ENCODE data around the gene PLEKHH2. TPM values are rescaled to one million over a fixed set of nuclear protein-coding genes. Genes with fewer than 3 reads are reported as not detected.
A peak's percentile ranks its signal among the peaks of the same experiment; 100 is the strongest.
"Not testable (repeated sequence)": the region's sequence is repeated elsewhere in the genome, so short reads cannot be mapped to it uniquely, and the experiment has no call there.

The PLEKHH2 gene
- total RNA-seq, result 1 to 10 TPM; 5.7 to 6.4 TPM
- under 1 TPM in 2 of 3 donors, not detected in 1; 0.13 to 0.80 TPM for polyA plus RNA-seq
- 1.0 to 19.7 (median 5.8) reads per million in 6 experiments for total RNA-seq

GRCh38 chr2:43637030-43637803, at the start of gene PLEKHH2:
TSS of gene PLEKHH2 (plus strand) at chr2:43637260. CDS start at chr2:43644674, 7,414 bp downstream.
- peaks cover 0 to 4% (median 0%) of the 10 kb centered on the region in 3 donors for H3K36me3 Mint-ChIP-seq
- H3K4me1 Mint-ChIP-seq, result peaks cover 8 to 19% (median 12%) of the 10 kb centered on the region in 4 donors
- H3K4me3 Mint-ChIP-seq, result peak within 1 kb of the TSS; percentile 89 to 97 (median 93)
- H3K9me3 Mint-ChIP-seq, result peaks cover 0 to 16% (median 6%) of the 10 kb centered on the region in 9 donors
- DNase-seq, result peak; percentile 80 to 92 (median 86)
- H3K27ac Mint-ChIP-seq, result peak within 1 kb of the TSS in 9 of 10 donors; percentile 28 to 95 (median 74)
- peaks cover 15 to 37% (median 18%) of the 10 kb centered on the region in 5 donors for H3K27me3 Mint-ChIP-seq
- POLR2A ChIA-PET, result interaction anchor here (0.7 to 2.2 kb wide), 4 partner anchors 41 to 1796 kb away, joined by 3 to 10 read pairs (median 6); partner anchors contain the start of gene THADA
- peak; percentile 98 to 99 for ATAC-seq

GRCh38 chr2:43592443-43592842, 44.6 kb upstream of the PLEKHH2 start:
- Mint-ChIP-seq H3K27me3 (no peaks in the 10 kb centered on the region), H3K36me3 (peaks cover 0 to 42% (median 4%) of the 10 kb centered on the region in 3 donors), H3K4me3 (no peak overlapping the region), H3K27ac (peak overlapping the region in 2 of 10 donors; percentile 10 to 65), H3K4me1 (peaks cover 17 to 41% (median 32%) of the 10 kb centered on the region in 4 donors), H3K9me3 (no peaks in the 10 kb centered on the region)
- POLR2A ChIA-PET, result no interaction called here
- DNase-seq (no peak), ATAC-seq (no peak)

- ATAC-seq (no peak), DNase-seq (no peak)
- H3K36me3 Mint-ChIP-seq, result peaks cover 0 to 35% (median 1%) of the 10 kb centered on the region in 3 donors
- H3K4me3 Mint-ChIP-seq, result peak overlapping the region in 6 of 10 donors; percentile 18 to 62 (median 23)
- POLR2A ChIA-PET, result interaction anchor here (0.6 kb wide), 2 partner anchors 765 to 799 kb away, joined by 3 to 7 read pairs; no protein-coding TSS in a partner anchor
- peaks cover 0 to 2% (median 0%) of the 10 kb centered on the region in 5 donors for H3K27me3 Mint-ChIP-seq
- peak overlapping the region in 4 of 10 donors; percentile 43 to 67 (median 54) for H3K27ac Mint-ChIP-seq
- no peaks in the 10 kb centered on the region for H3K9me3 Mint-ChIP-seq
- H3K4me1 Mint-ChIP-seq, result peaks cover 17 to 41% (median 32%) of the 10 kb centered on the region in 4 donors
Measured at GRCh38 chr2:43593254-43593653, 43.8 kb upstream of the PLEKHH2 start.

- H3K36me3 Mint-ChIP-seq, result peaks cover 0 to 24% (median 0%) of the 10 kb centered on the region in 3 donors
- H3K9me3 Mint-ChIP-seq, result no peaks in the 10 kb centered on the region
- H3K4me3 Mint-ChIP-seq, result peak overlapping the region; percentile 89 to 97 (median 96)
- H3K27me3 Mint-ChIP-seq, result peaks cover 0 to 5% (median 2%) of the 10 kb centered on the region in 5 donors
- H3K27ac Mint-ChIP-seq, result peak overlapping the region; percentile 5 to 99 (median 98)
- DNase-seq (no peak), ATAC-seq (no peak)
- POLR2A ChIA-PET, result interaction anchor here (1.7 to 2.3 kb wide), 3 partner anchors 10 to 784 kb away, joined by 4 to 20 read pairs (median 8); partner anchors contain the start of gene ZFP36L2
- peaks cover 17 to 41% (median 32%) of the 10 kb centered on the region in 4 donors for H3K4me1 Mint-ChIP-seq
Measured at GRCh38 chr2:43594875-43595274, 42.2 kb upstream of the PLEKHH2 start.

GRCh38 chr2:43595603-43596412, 41.3 kb upstream of the PLEKHH2 start, which contains the start of gene THADA:
TSS of gene THADA (minus strand) at chr2:43596038. CDS start at chr2:43592392, 3,646 bp downstream.
- peak within 1 kb of the TSS; percentile 89 to 97 (median 96) for H3K4me3 Mint-ChIP-seq
- peak; percentile 82 to 98 (median 95) for DNase-seq
- H3K27ac Mint-ChIP-seq, result peak within 1 kb of the TSS; percentile 96 to 99 (median 98)
- ATAC-seq, result peak; percentile 92 to 95
- peaks cover 17 to 41% (median 32%) of the 10 kb centered on the region in 4 donors for H3K4me1 Mint-ChIP-seq
- peaks cover 0 to 6% (median 3%) of the 10 kb centered on the region in 5 donors for H3K27me3 Mint-ChIP-seq
- no peaks in the 10 kb centered on the region for H3K9me3 Mint-ChIP-seq
- POLR2A ChIA-PET, result interaction anchor here (0.7 to 2.3 kb wide), 12 partner anchors 9 to 785 kb away, joined by 3 to 20 read pairs (median 5); partner anchors contain the start of genes CAMKMT, DYNC2LI1, PLEKHH2 and PPM1B
- H3K36me3 Mint-ChIP-seq, result peaks cover 0 to 14% (median 0%) of the 10 kb centered on the region in 3 donors

- peaks cover 6 to 15% (median 10%) of the 10 kb centered on the region in 4 donors for H3K4me1 Mint-ChIP-seq
- not testable (repeated sequence) for H3K27ac Mint-ChIP-seq, H3K4me3 Mint-ChIP-seq, H3K27me3 Mint-ChIP-seq, ATAC-seq, DNase-seq, H3K36me3 Mint-ChIP-seq, H3K9me3 Mint-ChIP-seq
- POLR2A ChIA-PET, result interaction anchor here (0.6 kb wide), 1 partner anchor 797 kb away, joined by 3 read pairs; no protein-coding TSS in a partner anchor
Measured at GRCh38 chr2:43600596-43600995, 36.5 kb upstream of the PLEKHH2 start.

GRCh38 chr2:43604674-43605073, 32.4 kb upstream of the PLEKHH2 start:
- Mint-ChIP-seq H3K27ac (peak overlapping the region in 2 of 10 donors; percentile 16 to 58), H3K36me3 (no peaks in the 10 kb centered on the region), H3K27me3 (peaks cover 0 to 5% (median 1%) of the 10 kb centered on the region in 5 donors), H3K9me3 (no peaks in the 10 kb centered on the region), H3K4me3 (no peak overlapping the region), H3K4me1 (peaks cover 0 to 6% (median 5%) of the 10 kb centered on the region in 4 donors)
- ATAC-seq, result peak in 1 of 2 donors; percentile 20
- no peak for DNase-seq
- POLR2A ChIA-PET, result interaction anchor here (1.5 kb wide), 1 partner anchor 9 kb away, joined by 4 read pairs; the partner anchor contains the start of gene THADA

GRCh38 chr2:43605079-43605655, 31.9 kb upstream of the PLEKHH2 start:
- Mint-ChIP-seq H3K27me3 (peaks cover 0 to 5% (median under 1%) of the 10 kb centered on the region in 5 donors), H3K27ac (no peak overlapping the region), H3K4me3 (no peak overlapping the region), H3K36me3 (no peaks in the 10 kb centered on the region), H3K4me1 (peaks cover 0 to 6% (median 5%) of the 10 kb centered on the region in 4 donors), H3K9me3 (no peaks in the 10 kb centered on the region)
- POLR2A ChIA-PET, result interaction anchor here (1.5 kb wide), 1 partner anchor 9 kb away, joined by 4 read pairs; the partner anchor contains the start of gene THADA
- ATAC-seq, result peak; percentile 69 to 85
- DNase-seq, result peak in 2 of 10 donors; percentile 13 to 23

- no peak for ATAC-seq
- POLR2A ChIA-PET, result no interaction called here
- no peak overlapping the region for H3K4me3 Mint-ChIP-seq
- H3K27me3 Mint-ChIP-seq, result peaks cover 0 to 5% (median 0%) of the 10 kb centered on the region in 5 donors
- no peak overlapping the region for H3K27ac Mint-ChIP-seq
- no peak for DNase-seq
- no peaks in the 10 kb centered on the region for H3K36me3 Mint-ChIP-seq
- H3K9me3 Mint-ChIP-seq, result no peaks in the 10 kb centered on the region
- H3K4me1 Mint-ChIP-seq, result peaks cover 0 to 6% (median 5%) of the 10 kb centered on the region in 4 donors
Measured at GRCh38 chr2:43605851-43606250, 31.2 kb upstream of the PLEKHH2 start.

- peaks cover 0 to 12% (median 1%) of the 10 kb centered on the region in 5 donors for H3K27me3 Mint-ChIP-seq
- no peak overlapping the region for H3K27ac Mint-ChIP-seq
- ATAC-seq (peak; percentile 54 to 76), DNase-seq (peak in 6 of 10 donors; percentile 12 to 47 (median 36))
- H3K9me3 Mint-ChIP-seq, result no peaks in the 10 kb centered on the region
- no peak overlapping the region for H3K4me3 Mint-ChIP-seq
- POLR2A ChIA-PET, result interaction anchor here (1.1 kb wide), 1 partner anchor 799 kb away, joined by 3 read pairs; no protein-coding TSS in a partner anchor
- peaks cover 0 to 9% (median 7%) of the 10 kb centered on the region in 4 donors for H3K4me1 Mint-ChIP-seq
- H3K36me3 Mint-ChIP-seq, result no peaks in the 10 kb centered on the region
Measured at GRCh38 chr2:43609290-43609918, 27.7 kb upstream of the PLEKHH2 start.

GRCh38 chr2:43610361-43610760, 26.7 kb upstream of the PLEKHH2 start:
- no peaks in the 10 kb centered on the region for H3K9me3 Mint-ChIP-seq
- peaks cover 0 to 5% (median 2%) of the 10 kb centered on the region in 4 donors for H3K4me1 Mint-ChIP-seq
- H3K27ac Mint-ChIP-seq, result no peak overlapping the region
- H3K36me3 Mint-ChIP-seq, result no peaks in the 10 kb centered on the region
- peaks cover 0 to 12% (median 3%) of the 10 kb centered on the region in 5 donors for H3K27me3 Mint-ChIP-seq
- POLR2A ChIA-PET, result interaction anchor here (1.1 kb wide), 1 partner anchor 800 kb away, joined by 3 read pairs; no protein-coding TSS in a partner anchor
- no peak for DNase-seq
- no peak overlapping the region for H3K4me3 Mint-ChIP-seq
- no peak for ATAC-seq

Data from naive thymus-derived CD8-positive, alpha-beta T cell (primary cell).